ENCODE data around the gene PTPRM.

The PTPRM gene

GRCh38 chr18:7676253-7676873 is 109.2 kb downstream of the PTPRM start:
- DNase-seq = no peak

GRCh38 chr18:7677001-7677400 is 109.9 kb downstream of the PTPRM start:
- no peak for DNase-seq

GRCh38 chr18:7677424-7677823 is 110.3 kb downstream of the PTPRM start:
- no peak for DNase-seq

GRCh38 chr18:7678389-7678788 is 111.3 kb downstream of the PTPRM start:
- DNase-seq = no peak

GRCh38 chr18:7678801-7679200 is 111.7 kb downstream of the PTPRM start:
- DNase-seq = no peak

- no peak for DNase-seq
These were observed 114.2 kb downstream of the PTPRM start for GRCh38 chr18:7681298-7681697.

- DNase-seq = no peak
These were observed 115.2 kb downstream of the PTPRM start for GRCh38 chr18:7682321-7682720.

- no peak for DNase-seq
These were observed 116.6 kb downstream of the PTPRM start for GRCh38 chr18:7683753-7684152.

GRCh38 chr18:7684357-7684756 is 117.2 kb downstream of the PTPRM start:
- DNase-seq = no peak

- DNase-seq = no peak
These were observed 117.8 kb downstream of the PTPRM start for GRCh38 chr18:7684966-7685365.

GRCh38 chr18:7686278-7686677 is 119.2 kb downstream of the PTPRM start:
- no peak for DNase-seq

- no peak for DNase-seq
These were observed 121.5 kb downstream of the PTPRM start for GRCh38 chr18:7688580-7688979.

GRCh38 chr18:7691206-7691605 is 124.1 kb downstream of the PTPRM start:
- no peak for DNase-seq

GRCh38 chr18:7696780-7697179 is 129.7 kb downstream of the PTPRM start:
- DNase-seq = no peak

GRCh38 chr18:7697306-7697705 is 130.2 kb downstream of the PTPRM start:
- DNase-seq = no peak

GRCh38 chr18:7711495-7711894 is 144.4 kb downstream of the PTPRM start:
- DNase-seq = no peak

- no peak for DNase-seq
These were observed 153.3 kb downstream of the PTPRM start for GRCh38 chr18:7720395-7720794.

- no peak for DNase-seq
These were observed 154.4 kb downstream of the PTPRM start for GRCh38 chr18:7721532-7721931.

- no peak for DNase-seq
These were observed 155.8 kb downstream of the PTPRM start for GRCh38 chr18:7722955-7723354.

- no peak for DNase-seq
These were observed 156.4 kb downstream of the PTPRM start for GRCh38 chr18:7723558-7723957.

GRCh38 chr18:7725473-7725872 is 158.4 kb downstream of the PTPRM start:
- DNase-seq = no peak

GRCh38 chr18:7725897-7726296 is 158.8 kb downstream of the PTPRM start:
- DNase-seq = no peak

- no peak for DNase-seq
These were observed 159.4 kb downstream of the PTPRM start for GRCh38 chr18:7726522-7726921.

GRCh38 chr18:7727361-7728076 is 160.4 kb downstream of the PTPRM start:
- DNase-seq = no peak

GRCh38 chr18:7728297-7728696 is 161.2 kb downstream of the PTPRM start:
- DNase-seq = no peak

All from inflammatory macrophage treated with lipopolysaccharide for 1 hour (primary cell).